HG02759 (cell line): Measurements from ENCODE around the gene FAM72B.
"Not testable (repeated sequence)": the region's sequence is repeated elsewhere in the genome, so short reads cannot be mapped to it uniquely, and the experiment has no call there.

ENCODE experiments used
- ATAC-seq: cut with Tn5 transposase; IDR thresholded peaks from one replicate; pipeline ENCODE4 v1.9.1; 2021; ENCODE audit warnings: mild to moderate bottlenecking, moderate library complexity; ENCODE audit not compliant: unreplicated experiment

Gene FAM72B

DNA sequence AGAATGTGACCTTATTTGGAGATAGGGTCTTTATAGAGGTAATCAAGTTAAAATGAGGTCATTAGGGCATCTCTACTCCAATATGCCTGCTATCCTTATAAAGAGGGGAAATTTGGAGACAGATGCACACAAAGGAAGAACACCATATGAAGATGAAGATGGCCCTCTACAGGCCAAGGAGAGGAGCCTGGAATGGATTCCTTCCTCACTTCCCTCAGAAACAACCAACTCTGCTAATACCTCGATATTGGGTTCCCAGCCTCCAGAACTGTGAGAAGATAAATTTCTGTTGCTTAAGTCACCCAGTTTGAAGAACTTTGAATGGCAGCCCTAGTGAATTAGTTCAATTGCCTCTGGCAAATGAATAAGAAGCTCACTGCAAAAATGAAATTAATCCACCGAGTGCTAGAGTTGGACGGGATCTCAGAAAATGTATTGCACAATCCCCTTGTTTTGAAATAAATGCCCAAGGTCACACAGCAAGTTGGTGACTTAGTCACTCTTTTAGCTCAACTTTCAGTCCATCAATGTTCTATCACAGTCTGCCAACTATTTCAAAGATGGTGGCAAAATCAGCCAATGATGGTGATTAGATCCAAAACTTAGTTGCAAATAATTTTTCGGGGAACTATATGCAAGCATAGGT is 27.1 kb downstream of the FAM72B start:
- not testable (repeated sequence) for ATAC-seq

DNA sequence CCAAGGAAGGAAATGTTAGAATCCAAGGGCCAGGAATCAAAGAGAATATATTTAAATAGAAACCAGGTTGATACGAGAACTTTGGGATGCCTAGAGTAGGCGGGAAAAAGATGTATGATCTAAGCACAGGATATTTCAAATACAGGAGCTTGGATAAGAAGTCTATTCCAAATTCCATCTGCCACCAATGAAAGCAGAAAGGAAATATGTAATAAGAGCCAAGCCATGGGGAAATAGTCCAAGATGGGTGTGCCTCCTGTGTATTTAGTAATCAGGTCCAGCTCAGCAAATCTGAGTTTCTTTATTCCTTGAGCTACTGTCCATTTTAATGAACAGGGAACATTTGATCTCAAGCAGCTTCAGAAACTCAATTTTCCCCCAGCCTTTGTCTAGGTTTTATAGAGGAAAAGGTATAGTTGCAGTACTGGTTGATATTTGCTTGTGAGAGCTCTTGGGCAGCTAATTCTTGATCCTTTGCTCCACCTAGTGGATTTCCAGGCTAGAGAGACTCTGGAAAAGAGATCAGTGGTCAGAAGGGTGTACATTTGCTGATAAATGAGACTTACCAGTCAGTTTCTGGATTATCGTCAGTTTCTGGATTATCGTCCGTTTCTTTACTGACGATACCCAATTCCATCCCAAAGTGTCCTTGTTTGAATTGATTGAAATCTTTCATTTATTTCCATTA is 28.3 kb downstream of the FAM72B start:
- ATAC-seq, result not testable (repeated sequence)

DNA sequence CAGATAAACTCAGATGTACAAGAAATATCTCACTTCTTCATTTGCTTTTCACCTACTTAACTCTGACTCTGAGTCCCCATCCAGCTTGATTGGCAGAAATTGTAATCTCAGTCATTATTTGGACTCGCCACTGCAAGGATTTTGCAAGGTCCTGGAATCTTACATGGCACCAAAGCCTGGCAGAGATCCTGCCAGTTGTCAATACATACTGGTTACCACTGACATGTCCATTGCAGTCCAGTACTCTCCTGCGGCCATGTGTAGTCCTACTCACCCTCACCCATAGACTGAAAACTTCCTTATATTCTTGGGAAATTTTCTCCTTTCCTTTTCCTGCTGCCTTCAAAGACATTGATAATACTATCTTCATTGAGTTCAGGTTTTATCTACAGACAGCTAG is 29.3 kb downstream of the FAM72B start:
- not testable (repeated sequence) for ATAC-seq

DNA sequence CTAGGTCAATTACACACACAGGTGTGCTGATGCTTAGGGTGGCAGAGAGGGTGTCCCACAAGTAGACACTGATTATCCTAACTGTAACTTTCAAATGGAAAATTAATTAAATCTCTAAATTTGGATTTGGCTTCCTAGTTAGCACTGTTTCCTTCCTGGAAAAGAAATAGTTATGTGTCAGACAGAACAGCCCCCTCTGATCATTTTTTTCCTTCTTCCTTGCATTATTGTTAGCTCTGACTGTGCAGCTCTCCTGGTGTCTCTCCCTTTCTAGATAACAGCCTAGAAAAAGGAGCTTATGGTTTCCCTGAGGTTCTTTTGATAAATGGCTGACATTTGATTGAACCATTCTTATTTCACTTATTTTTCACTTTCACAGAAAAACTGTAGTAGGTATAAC is 31.4 kb downstream of the FAM72B start:
- not testable (repeated sequence) for ATAC-seq

DNA sequence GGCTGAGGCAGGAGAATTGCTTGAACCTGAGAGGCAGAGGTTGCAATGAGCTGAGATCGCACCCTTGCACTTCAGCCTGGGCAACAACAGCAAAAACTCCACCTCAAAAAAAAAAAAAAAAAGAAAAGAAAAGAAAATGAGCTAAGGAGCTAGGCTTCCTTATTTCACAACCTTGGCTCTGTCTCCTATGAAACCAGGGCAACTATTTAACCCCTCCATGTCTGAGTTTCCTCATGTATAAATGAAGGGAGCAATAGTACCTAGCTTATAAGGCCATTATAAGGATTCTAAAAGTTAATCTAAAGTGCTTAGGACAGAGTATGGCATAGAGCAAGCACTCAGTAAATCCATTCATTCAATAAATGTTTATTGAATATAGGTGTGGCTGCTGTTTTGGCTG is 32.8 kb downstream of the FAM72B start:
- ATAC-seq, result not testable (repeated sequence)

DNA sequence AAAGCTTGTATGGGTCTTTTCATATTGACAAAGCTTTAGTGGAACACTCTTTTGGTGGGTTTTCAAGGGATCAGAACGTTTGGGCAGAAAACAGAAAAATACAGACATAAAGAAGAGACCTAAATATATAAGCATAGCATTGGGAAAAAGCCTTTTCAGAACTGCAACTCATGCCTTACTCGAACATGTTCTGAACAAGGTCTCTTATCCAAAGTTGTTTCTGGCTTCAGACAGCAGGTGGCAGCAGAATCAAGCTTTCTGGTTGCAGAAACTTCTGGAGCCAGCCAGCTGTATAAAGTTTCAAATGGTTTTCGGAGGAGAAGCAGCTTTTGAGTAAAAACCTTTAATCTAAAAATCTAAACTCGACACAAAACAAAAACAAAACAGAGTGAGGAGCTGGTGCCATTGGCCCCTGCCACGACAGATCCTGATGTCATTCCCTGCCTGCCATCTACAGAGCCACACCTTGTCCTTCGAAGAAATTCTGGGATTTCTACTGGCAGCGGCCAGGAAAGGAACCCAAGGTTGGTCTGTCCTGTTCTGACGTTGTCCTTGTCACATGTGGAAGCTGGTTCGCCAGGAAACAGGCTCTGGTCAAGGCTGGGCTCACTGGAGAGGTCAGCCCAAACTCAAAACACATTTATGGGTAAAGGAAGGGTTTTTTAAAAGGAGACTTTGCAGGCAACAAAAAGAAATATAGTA is 35.5 kb downstream of the FAM72B start:
- ATAC-seq, result not testable (repeated sequence)

DNA sequence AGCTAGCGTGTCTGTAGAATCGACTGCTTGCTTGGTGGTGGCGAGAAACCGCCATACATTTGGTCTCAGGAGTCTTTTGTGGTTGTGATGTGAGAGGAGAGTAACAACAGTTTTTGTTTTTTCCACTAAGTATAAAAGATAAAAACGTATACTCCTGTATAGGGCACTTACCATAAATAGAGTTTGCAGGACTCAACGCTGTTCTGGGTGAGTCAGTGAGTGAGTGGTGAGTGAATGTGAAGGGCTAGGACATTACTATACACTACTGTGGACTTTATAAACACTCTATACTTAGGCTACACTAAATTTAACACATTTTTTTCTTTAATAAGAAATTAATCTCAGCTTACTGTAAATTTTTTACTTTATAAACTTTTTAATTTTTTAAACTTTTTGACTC is 43.7 kb downstream of the FAM72B start:
- ATAC-seq, result not testable (repeated sequence)

DNA sequence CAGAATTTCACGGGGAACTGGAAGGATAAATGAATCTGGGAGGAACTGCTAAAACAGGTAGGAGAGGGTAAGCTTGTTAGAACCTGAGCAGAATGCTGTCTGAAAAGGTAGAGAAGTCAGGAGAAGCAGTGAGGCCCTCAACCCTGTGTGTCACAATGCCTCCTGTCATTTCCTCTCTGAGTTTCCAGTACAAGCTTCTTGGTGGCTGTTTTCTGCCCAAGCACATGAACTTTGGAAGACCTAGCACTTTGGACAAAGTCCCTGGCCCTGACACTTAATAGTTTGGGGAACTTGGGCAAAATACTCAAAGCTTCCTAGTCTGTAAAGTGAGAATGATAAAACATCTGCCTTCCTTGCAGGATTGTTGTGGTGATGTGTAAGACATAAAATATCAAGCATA is 52.6 kb downstream of the FAM72B start:
- ATAC-seq, result not testable (repeated sequence)

DNA sequence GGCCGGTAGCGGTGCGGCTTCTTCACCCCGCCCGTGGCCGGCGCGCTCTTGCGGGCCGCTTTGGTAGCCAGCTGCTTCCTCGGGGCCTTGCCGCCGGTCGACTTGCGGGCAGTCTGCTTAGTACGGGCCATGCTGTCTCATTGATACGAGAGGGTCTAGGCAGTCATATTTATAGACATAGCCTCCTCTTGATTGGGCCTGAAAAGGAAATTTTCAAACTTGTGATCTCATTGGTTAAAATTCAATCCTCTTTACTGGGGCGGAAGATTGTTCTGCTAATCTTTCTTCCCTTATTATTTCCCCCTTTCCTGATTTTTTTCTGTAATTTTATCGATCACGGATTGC is 65.7 kb downstream of the FAM72B start:
- ATAC-seq, result not testable (repeated sequence)
